Neural progenitor cell (in vitro differentiated cells): Measurements from ENCODE around the gene HCRTR1.

ENCODE experiments used
- CTCF ChIP-seq: fragments of 200-600 bp; sonication (generic); IDR thresholded peaks from 2 replicates; pipeline ENCODE4 v1.5.1; 2017; ENCODE audit warnings: antibody characterized with exemption, mild to moderate bottlenecking
- EZH2phosphoT487 ChIP-seq: fragments of 200-600 bp; sonication (generic); IDR thresholded peaks from 2 replicates; pipeline ENCODE4 v1.6.1; 2017; ENCODE audit warnings: antibody characterized with exemption

- TF ChIP-seq CTCF = no peak
- no peak for TF ChIP-seq EZH2phosphoT487
Measured at GRCh38 chr1:31655756-31656155, 38.3 kb downstream of the HCRTR1 start.
